HG02571 (cell line): ENCODE data around the gene TMEM72.
"Not testable (repeated sequence)": the region's sequence is repeated elsewhere in the genome, so short reads cannot be mapped to it uniquely, and the experiment has no call there.

Experiments
- ATAC-seq: cut with Tn5 transposase; IDR thresholded peaks from one replicate; pipeline ENCODE4 v1.9.1; 2021; ENCODE audit warnings: mild to moderate bottlenecking, moderate library complexity; ENCODE audit not compliant: unreplicated experiment

The TMEM72 gene

GRCh38 chr10:44911081-44911540 is at the start of gene TMEM72:
Gene TMEM72, plus strand, starts transcription at chr10:44911337. Its CDS starts 176 bp downstream, at chr10:44911513.
- no peak for ATAC-seq

- no peak for ATAC-seq
Observed at GRCh38 chr10:44862006-44862751, 49.0 kb upstream of the TMEM72 start.

- ATAC-seq: no peak
Observed at GRCh38 chr10:44862924-44863323, 48.2 kb upstream of the TMEM72 start.

GRCh38 chr10:44863344-44864047 is 47.6 kb upstream of the TMEM72 start:
- ATAC-seq: no peak

GRCh38 chr10:44864051-44864450 is 47.1 kb upstream of the TMEM72 start:
- no peak for ATAC-seq

GRCh38 chr10:44864637-44865288 is 46.4 kb upstream of the TMEM72 start:
- ATAC-seq: peak; percentile 83

GRCh38 chr10:44865289-44865671 is 45.9 kb upstream of the TMEM72 start:
- no peak for ATAC-seq

- not testable (repeated sequence) for ATAC-seq
Observed at GRCh38 chr10:44866367-44866766, 44.8 kb upstream of the TMEM72 start.

GRCh38 chr10:44870031-44870430 is 41.1 kb upstream of the TMEM72 start:
- ATAC-seq: no peak

GRCh38 chr10:44873160-44873559 is 38.0 kb upstream of the TMEM72 start:
- no peak for ATAC-seq

GRCh38 chr10:44874166-44874565 is 37.0 kb upstream of the TMEM72 start:
- no peak for ATAC-seq

GRCh38 chr10:44878706-44879530 is 32.2 kb upstream of the TMEM72 start:
- ATAC-seq: peak; percentile 57

- ATAC-seq: no peak
Observed at GRCh38 chr10:44879531-44879899, 31.6 kb upstream of the TMEM72 start.

- no peak for ATAC-seq
Observed at GRCh38 chr10:44880090-44880715, 30.9 kb upstream of the TMEM72 start.

- ATAC-seq: no peak
Observed at GRCh38 chr10:44881649-44882048, 29.5 kb upstream of the TMEM72 start.

GRCh38 chr10:44882166-44882720 is 28.9 kb upstream of the TMEM72 start:
- no peak for ATAC-seq

GRCh38 chr10:44883593-44884331 is 27.4 kb upstream of the TMEM72 start:
- no peak for ATAC-seq

GRCh38 chr10:44885710-44886109 is 25.4 kb upstream of the TMEM72 start:
- ATAC-seq: no peak

- no peak for ATAC-seq
Observed at GRCh38 chr10:44886966-44887365, 24.2 kb upstream of the TMEM72 start.
